Natural killer cell (primary cell): ENCODE measurements around the gene UBAC2. TPM values are rescaled to one million over a fixed set of nuclear protein-coding genes. Genes with fewer than 3 reads are reported as not detected.

ENCODE experiments used
- ATAC-seq, 3 donors: fragments of 150-1000 bp in 2 of 3; fragments of 200-7000 bp in 1 of 3; cut with Tn5 transposase; 1 replicate in 1 of 3; 2 replicates in 2 of 3; pipeline ENCODE4 v1.10.0; 2021; ENCODE audit warnings: mild to moderate bottlenecking in 2 of 3, moderate library complexity in 2 of 3
- DNase-seq, 2 donors: peaks; one replicate each; pipeline versions ENCODE4 v3.0.0 to v3.0.0-alpha.2; 2013 to 2021; ENCODE audit warnings: mixed read lengths in 1 of 2
- H3K27ac ChIP-seq: one replicate; pipeline ENCODE4 v1.5.1; 2013; ENCODE audit warnings: mild to moderate bottlenecking, low read length
- H3K27me3 ChIP-seq: one replicate; pipeline ENCODE4 v1.6.1; 2013; ENCODE audit warnings: low read length; ENCODE audit not compliant: control insufficient read depth, insufficient read depth
- H3K36me3 ChIP-seq: one replicate; pipeline ENCODE4 v1.6.1; 2013; ENCODE audit warnings: low read length; ENCODE audit not compliant: control insufficient read depth, insufficient read depth
- H3K4me1 ChIP-seq: one replicate; pipeline ENCODE4 v1.6.1; 2013; ENCODE audit warnings: low read length; ENCODE audit not compliant: control insufficient read depth, insufficient read depth
- H3K4me3 ChIP-seq: one replicate; pipeline ENCODE4 v1.5.1; 2013; ENCODE audit warnings: low read length
- H3K9me3 ChIP-seq: one replicate; pipeline ENCODE4 v1.6.1; 2013; ENCODE audit warnings: low read length; ENCODE audit not compliant: control insufficient read depth, insufficient read depth
- H3K27ac Mint-ChIP-seq, 2 donors: one replicate each; pipeline ENCODE4 v1.8.0; 2022; ENCODE audit warnings: mild to moderate bottlenecking in 2 of 2, mixed read lengths in 2 of 2, moderate library complexity in 1 of 2
- H3K27me3 Mint-ChIP-seq, 2 donors: one replicate each; pipeline ENCODE4 v1.8.0; 2022; ENCODE audit warnings: low read depth in 2 of 2, mixed read lengths in 2 of 2
- H3K36me3 Mint-ChIP-seq: one replicate; pipeline ENCODE4 v1.8.0; 2022; ENCODE audit warnings: mixed read lengths
- H3K4me1 Mint-ChIP-seq, 2 donors: one replicate each; pipeline ENCODE4 v1.8.0; 2022; ENCODE audit warnings: mixed read lengths in 2 of 2
- H3K4me3 Mint-ChIP-seq: one replicate; pipeline ENCODE4 v1.8.0; 2022; ENCODE audit warnings: mild to moderate bottlenecking, moderate library complexity, mixed read lengths
- H3K9me3 Mint-ChIP-seq, 2 donors: one replicate each; pipeline ENCODE4 v1.8.0; 2022; ENCODE audit warnings: mixed read lengths in 2 of 2
- CTCF ChIP-seq: fragments of 200-600 bp; IDR thresholded peaks from one replicate; pipeline ENCODE4 v1.8.0; 2022; ENCODE audit warnings: antibody characterized with exemption
- WGBS: methylation state at CpG from one replicate; pipeline ENCODE4 v1.1.7; 2013; ENCODE audit warnings: missing lambda C conversion rate; ENCODE audit not compliant: insufficient coverage; 5-methylcytosine and 5-hydroxymethylcytosine counted together
- intact Hi-C: fragments of 100-400 bp; cut with micrococcal nuclease; formaldehyde crosslinking; loops from one replicate; pipeline ENCODE4 v1.14.2; 2022
- total RNA-seq, 4 donors: library from RNA; stranded (reverse); fragments of 120-200 nt in 1 of 4; gene quantifications; one replicate each; pipeline versions ENCODE4 v1.2.3 to v1.2.4, GENCODE V29; 2013 to 2022

The UBAC2 gene
- total RNA-seq, 3 donors from 2014 or later (not counting 1 experiment from before 2014, with no cell fraction given) = 50.6 to 59.1 (median 56.4) TPM

- DNase-seq = no peak
- no peak overlapping the region for H3K27ac ChIP-seq
- peaks cover 37 to 45% of the 10 kb centered on the region in 2 donors for H3K4me1 Mint-ChIP-seq
- ATAC-seq = no peak
- H3K27me3 ChIP-seq = no peaks in the 10 kb centered on the region
- no peaks in the 10 kb centered on the region for H3K36me3 ChIP-seq
- peaks cover 89% of the 10 kb centered on the region for H3K4me1 ChIP-seq
- TF ChIP-seq CTCF = no peak
- intact Hi-C loops = no loop called here
- H3K4me3 Mint-ChIP-seq = peak overlapping the region; percentile 57
- no peaks in the 10 kb centered on the region for H3K9me3 ChIP-seq
- peaks cover 31 to 38% of the 10 kb centered on the region in 2 donors for H3K27me3 Mint-ChIP-seq
- no peaks in the 10 kb centered on the region for H3K36me3 Mint-ChIP-seq
- H3K9me3 Mint-ChIP-seq = no peaks in the 10 kb centered on the region
- 87% methylated on average over 10 of the region's 10 CpGs for WGBS
- no peak overlapping the region for H3K4me3 ChIP-seq
- peak overlapping the region in 1 of 2 donors; percentile 67 for H3K27ac Mint-ChIP-seq
Measured at GRCh38 chr13:99421271-99421670, 220.6 kb downstream of the UBAC2 start.

GRCh38 chr13:99421758-99422585 is 221.3 kb downstream of the UBAC2 start:
- H3K4me3 ChIP-seq = no peak overlapping the region

GRCh38 chr13:99422586-99423220 is 222.0 kb downstream of the UBAC2 start:
- ATAC-seq = no peak
- no peaks in the 10 kb centered on the region for H3K36me3 Mint-ChIP-seq
- H3K27me3 ChIP-seq = no peaks in the 10 kb centered on the region
- H3K4me3 ChIP-seq = no peak overlapping the region
- peaks cover 85% of the 10 kb centered on the region for H3K4me1 ChIP-seq
- no peak for TF ChIP-seq CTCF
- no peaks in the 10 kb centered on the region for H3K36me3 ChIP-seq
- H3K4me1 Mint-ChIP-seq = peaks cover 37 to 49% of the 10 kb centered on the region in 2 donors
- H3K9me3 ChIP-seq = no peaks in the 10 kb centered on the region
- H3K9me3 Mint-ChIP-seq = no peaks in the 10 kb centered on the region
- no peak overlapping the region for H3K27ac ChIP-seq
- no peak for DNase-seq
- H3K27ac Mint-ChIP-seq = no peak overlapping the region
- WGBS = 94% methylated on average over 12 of the region's 13 CpGs
- intact Hi-C loops = no loop called here
- H3K27me3 Mint-ChIP-seq = peaks cover 34 to 41% of the 10 kb centered on the region in 2 donors
- H3K4me3 Mint-ChIP-seq = no peak overlapping the region

More at GRCh38 chr13:99421758-99422585, 221.3 kb downstream of the UBAC2 start:
- Mint-ChIP-seq H3K9me3 (no peaks in the 10 kb centered on the region), H3K27ac (peak overlapping the region in 1 of 2 donors; percentile 67), H3K36me3 (no peaks in the 10 kb centered on the region), H3K27me3 (peaks cover 34 to 38% of the 10 kb centered on the region in 2 donors), H3K4me1 (peaks cover 37 to 49% of the 10 kb centered on the region in 2 donors), H3K4me3 (peak overlapping the region; percentile 57)
- Histone ChIP-seq H3K36me3 (no peaks in the 10 kb centered on the region), H3K27me3 (no peaks in the 10 kb centered on the region), H3K27ac (no peak overlapping the region), H3K9me3 (no peaks in the 10 kb centered on the region), H3K4me1 (peaks cover 89% of the 10 kb centered on the region)
- intact Hi-C loops = no loop called here
- WGBS = 67% methylated on average over 9 of the region's 9 CpGs
- DNase-seq (peak in 1 of 2 donors; percentile 45), ATAC-seq (no peak)
- TF ChIP-seq CTCF = no peak
